K562 (cell line): ENCODE results near the gene RELCH.

Experiments
- ARID2 ChIP-seq: fragments of 450-650 bp; IDR thresholded peaks from 2 replicates; pipeline ENCODE4 v1.6.1; 2017; ENCODE audit warnings: antibody characterized with exemption, mild to moderate bottlenecking
- ATF3 ChIP-seq, 2 experiments: fragments of 450-650 bp in 1 of 2; sonication (generic) in 1 of 2; formaldehyde crosslinking in 1 of 2; IDR thresholded peaks in 1 of 2; conservative IDR thresholded peaks in 1 of 2; 2 replicates each; pipeline versions ENCODE4 v1.6.1 to v1.8.1; 2016 to 2023; ENCODE audit warnings: mild to moderate bottlenecking in 2 of 2, moderate library complexity in 2 of 2, inconsistent platforms in 1 of 2, missing genetic modification reagents in 1 of 2
- BRF1 ChIP-seq: IDR thresholded peaks from 3 replicates; pipeline ENCODE4 v1.6.1; 2011; ENCODE audit warnings: borderline replicate concordance, mild to moderate bottlenecking; ENCODE audit not compliant: insufficient read length; ENCODE audit errors: extremely low read depth
- CTCF ChIP-seq, 3 experiments: IDR thresholded peaks in 2 of 3; conservative IDR thresholded peaks in 1 of 3; 2 replicates each; pipeline ENCODE4 v1.5.1; 2011 to 2012; ENCODE audit warnings: low read length in 3 of 3, mild to moderate bottlenecking in 3 of 3, control low read depth in 2 of 3, improper control_type of control experiment in 1 of 3, inconsistent platforms in 1 of 3, low read depth in 1 of 3, mixed read lengths in 1 of 3, moderate library complexity in 1 of 3; ENCODE audit not compliant: insufficient read depth in 2 of 3
- EZH2 ChIP-seq: IDR thresholded peaks from 2 replicates; pipeline ENCODE4 v1.6.1; 2012; ENCODE audit warnings: low read depth, mild to moderate bottlenecking, inconsistent platforms, low read length, borderline replicate concordance
- FOXA1 ChIP-seq: fragments of 450-650 bp; IDR thresholded peaks from 2 replicates; pipeline ENCODE4 v1.6.1; 2016; ENCODE audit warnings: mild to moderate bottlenecking, borderline replicate concordance
- GTF2B ChIP-seq: IDR thresholded peaks from 2 replicates; pipeline ENCODE4 v1.6.1; 2011; ENCODE audit not compliant: insufficient read length; ENCODE audit errors: extremely low read depth
- NR3C1 ChIP-seq: sonication (generic); formaldehyde crosslinking; IDR thresholded peaks from 2 replicates; pipeline ENCODE4 v1.8.1; 2022; ENCODE audit warnings: missing genetic modification reagents
- POLR2A ChIP-seq: fragments of 450-650 bp; conservative IDR thresholded peaks from 2 replicates; pipeline ENCODE4 v1.6.1; 2016
- U2AF1 ChIP-seq: fragments of 200-400 bp; formaldehyde crosslinking; optimal IDR thresholded peaks from 2 replicates; pipeline ENCODE3; 2017; ENCODE audit warnings: mild to moderate bottlenecking, low read depth, low read length, moderate library complexity
- ZEB2 ChIP-seq: fragments of 450-650 bp; IDR thresholded peaks from 2 replicates; pipeline ENCODE4 v1.6.1; 2016
- ZNF175 ChIP-seq: fragments of 200-800 bp; sonication (Bioruptor generic); IDR thresholded peaks from 2 replicates; pipeline ENCODE4 v1.6.1; 2016; ENCODE audit warnings: low read depth, mild to moderate bottlenecking, missing genetic modification characterization, missing compliant biosample characterization
- ZNF639 ChIP-seq, 2 experiments: fragments of 200-800 bp in 1 of 2; sonication (Bioruptor generic) in 1 of 2; sonication (generic) in 1 of 2; formaldehyde crosslinking in 1 of 2; IDR thresholded peaks in 1 of 2; conservative IDR thresholded peaks in 1 of 2; 2 replicates each; pipeline versions ENCODE4 v1.5.0 to v1.6.1; 2016 to 2020; ENCODE audit warnings: missing compliant biosample characterization in 1 of 2, missing genetic modification characterization in 1 of 2, missing genetic modification reagents in 1 of 2
- TF ChIP-seq, protein P1 (sequence below), 2 experiments: fragments of 450-650 bp in 1 of 2; sonication (generic) in 1 of 2; formaldehyde crosslinking; conservative IDR thresholded peaks; 2 replicates each; pipeline versions ENCODE4 v1.4.0 to v1.8.1; 2020 to 2022; ENCODE audit warnings: mild to moderate bottlenecking in 1 of 2, missing genetic modification reagents in 1 of 2

- TF ChIP-seq ZEB2 (no peak), ARID2 (no peak), NR3C1 (CRISPR knock-in tag) (no peak), CTCF (IDR thresholded peaks at IDR 0.05 in 2 of 3, conservative IDR thresholded peaks at IDR 0.05 in 1 of 3; ENCODE audit: insufficient read depth in 2 of 3, low read depth in 1 of 3, low read length in 3 of 3) (no peak), ZNF175 (CRISPR knock-in tag) (no peak), U2AF1 (no peak), ZNF639 (CRISPR knock-in tag; conservative IDR thresholded peaks at IDR 0.05 in 1 of 2, IDR thresholded peaks at IDR 0.05 in 1 of 2) (no peak), POLR2A (no peak), FOXA1 (no peak), GTF2B (no peak), BRF1 (no peak), EZH2 (no peak), ATF3 (IDR thresholded peaks at IDR 0.05) (no peak), ATF3 (CRISPR knock-in tag; conservative IDR thresholded peaks at IDR 0.05) (no peak)
- TF ChIP-seq, protein P1, sequence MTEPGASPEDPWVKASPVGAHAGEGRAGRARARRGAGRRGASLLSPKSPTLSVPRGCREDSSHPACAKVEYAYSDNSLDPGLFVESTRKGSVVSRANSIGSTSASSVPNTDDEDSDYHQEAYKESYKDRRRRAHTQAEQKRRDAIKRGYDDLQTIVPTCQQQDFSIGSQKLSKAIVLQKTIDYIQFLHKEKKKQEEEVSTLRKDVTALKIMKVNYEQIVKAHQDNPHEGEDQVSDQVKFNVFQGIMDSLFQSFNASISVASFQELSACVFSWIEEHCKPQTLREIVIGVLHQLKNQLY (CRISPR knock-in tag; conservative IDR thresholded peaks at IDR 0.05), result no peak
Measured at GRCh38 chr18:62343316-62343715, 156.3 kb downstream of the RELCH start.
